Measurements from ENCODE around the gene CBX7. TPM values are rescaled to one million over a fixed set of nuclear protein-coding genes. Genes with fewer than 3 reads are reported as not detected.

CBX7 gene
- total RNA-seq, 2 donors from 2014 or later: 82.7 to 115 TPM

DNA sequence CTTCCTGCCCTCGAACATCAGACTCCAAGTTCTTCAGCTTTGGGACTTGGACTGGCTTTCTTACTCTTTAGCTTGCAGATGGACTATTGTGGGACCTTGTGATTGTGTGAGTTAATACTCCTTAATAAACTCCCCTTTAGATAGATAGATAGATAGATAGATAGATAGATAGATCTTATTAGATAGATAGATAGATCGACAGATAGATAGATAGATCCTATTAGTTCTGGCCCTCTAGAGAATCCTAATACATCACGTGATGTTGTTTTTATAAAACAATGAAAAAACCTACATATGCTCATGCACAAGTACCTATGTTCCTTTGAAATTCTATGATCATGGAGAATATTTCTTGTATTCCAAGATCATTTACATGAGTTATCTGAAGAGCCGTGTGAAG is 31.5 kb downstream of the CBX7 start:
- Histone ChIP-seq H3K36me3 (no peaks in the 10 kb centered on the region), H3K27me3 (replicated peaks; ENCODE audit: insufficient read depth) (no peaks in the 10 kb centered on the region), H3K4me3 (no peak overlapping the region), H3K4me1 (replicated peaks) (no peaks in the 10 kb centered on the region), H3K27ac (no peak overlapping the region), H3K9me3 (no peaks in the 10 kb centered on the region)
- no peak for TF ChIP-seq POLR2A (IDR thresholded peaks at IDR 0.05)
- TF ChIP-seq POLR2AphosphoS5 (IDR thresholded peaks at IDR 0.05): no peak
- DNase-seq (ENCODE audit: low spot score): no peak
- WGBS: 93% methylated on average over 4 of the region's 4 CpGs
- intact Hi-C loops (cut with DNase I): loop anchor here (10.0 kb wide), 3 partner anchors 106 to 356 kb away; partner anchors contain the start of gene APOBEC3C

DNA sequence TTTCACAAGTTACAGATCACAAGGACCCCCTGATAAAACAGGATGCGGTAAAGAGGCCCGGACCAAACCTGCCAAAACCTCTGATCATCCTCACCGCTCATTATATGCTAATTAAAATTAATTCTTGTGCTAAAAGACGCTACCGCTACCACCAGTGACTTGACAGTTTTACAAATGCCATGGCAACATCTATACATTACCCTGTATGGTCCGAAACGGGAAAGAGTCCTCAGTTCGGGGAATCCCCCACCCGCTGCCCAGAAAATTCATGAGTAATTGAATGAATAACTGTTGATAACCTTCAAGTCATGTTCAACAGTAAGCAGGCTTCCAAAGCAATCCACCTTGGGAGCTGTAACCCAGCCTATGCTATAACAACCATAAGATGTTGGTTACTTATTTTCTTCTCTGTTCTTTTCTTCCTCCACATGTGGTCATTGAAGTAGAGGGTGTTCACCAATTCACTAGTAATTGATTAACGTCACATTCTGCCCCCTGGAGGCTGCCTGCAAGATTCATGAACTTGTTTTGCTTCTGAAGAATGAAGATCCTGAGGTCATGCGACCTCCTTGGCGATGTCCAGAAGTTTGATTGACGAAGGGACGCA is 34.8 kb downstream of the CBX7 start:
- intact Hi-C loops (cut with DNase I): no loop called here
- no peaks in the 10 kb centered on the region for H3K27me3 ChIP-seq (replicated peaks; ENCODE audit: insufficient read depth)
- TF ChIP-seq POLR2A (IDR thresholded peaks at IDR 0.05) (no peak), POLR2AphosphoS5 (IDR thresholded peaks at IDR 0.05) (peak; percentile 13)
- TF ChIP-seq, protein P1, sequence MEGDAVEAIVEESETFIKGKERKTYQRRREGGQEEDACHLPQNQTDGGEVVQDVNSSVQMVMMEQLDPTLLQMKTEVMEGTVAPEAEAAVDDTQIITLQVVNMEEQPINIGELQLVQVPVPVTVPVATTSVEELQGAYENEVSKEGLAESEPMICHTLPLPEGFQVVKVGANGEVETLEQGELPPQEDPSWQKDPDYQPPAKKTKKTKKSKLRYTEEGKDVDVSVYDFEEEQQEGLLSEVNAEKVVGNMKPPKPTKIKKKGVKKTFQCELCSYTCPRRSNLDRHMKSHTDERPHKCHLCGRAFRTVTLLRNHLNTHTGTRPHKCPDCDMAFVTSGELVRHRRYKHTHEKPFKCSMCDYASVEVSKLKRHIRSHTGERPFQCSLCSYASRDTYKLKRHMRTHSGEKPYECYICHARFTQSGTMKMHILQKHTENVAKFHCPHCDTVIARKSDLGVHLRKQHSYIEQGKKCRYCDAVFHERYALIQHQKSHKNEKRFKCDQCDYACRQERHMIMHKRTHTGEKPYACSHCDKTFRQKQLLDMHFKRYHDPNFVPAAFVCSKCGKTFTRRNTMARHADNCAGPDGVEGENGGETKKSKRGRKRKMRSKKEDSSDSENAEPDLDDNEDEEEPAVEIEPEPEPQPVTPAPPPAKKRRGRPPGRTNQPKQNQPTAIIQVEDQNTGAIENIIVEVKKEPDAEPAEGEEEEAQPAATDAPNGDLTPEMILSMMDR (IDR thresholded peaks at IDR 0.05): peak in 3 of 4 experiments; percentile 38 to 65 (median 50)
- WGBS: 69% methylated on average over 14 of the region's 14 CpGs
- DNase-seq (ENCODE audit: low spot score): peak; percentile 36
- H3K9me3 ChIP-seq: no peaks in the 10 kb centered on the region
- no peak overlapping the region for H3K4me3 ChIP-seq
- no peaks in the 10 kb centered on the region for H3K4me1 ChIP-seq (replicated peaks)
- H3K27ac ChIP-seq: no peak overlapping the region
- H3K36me3 ChIP-seq: no peaks in the 10 kb centered on the region

DNA sequence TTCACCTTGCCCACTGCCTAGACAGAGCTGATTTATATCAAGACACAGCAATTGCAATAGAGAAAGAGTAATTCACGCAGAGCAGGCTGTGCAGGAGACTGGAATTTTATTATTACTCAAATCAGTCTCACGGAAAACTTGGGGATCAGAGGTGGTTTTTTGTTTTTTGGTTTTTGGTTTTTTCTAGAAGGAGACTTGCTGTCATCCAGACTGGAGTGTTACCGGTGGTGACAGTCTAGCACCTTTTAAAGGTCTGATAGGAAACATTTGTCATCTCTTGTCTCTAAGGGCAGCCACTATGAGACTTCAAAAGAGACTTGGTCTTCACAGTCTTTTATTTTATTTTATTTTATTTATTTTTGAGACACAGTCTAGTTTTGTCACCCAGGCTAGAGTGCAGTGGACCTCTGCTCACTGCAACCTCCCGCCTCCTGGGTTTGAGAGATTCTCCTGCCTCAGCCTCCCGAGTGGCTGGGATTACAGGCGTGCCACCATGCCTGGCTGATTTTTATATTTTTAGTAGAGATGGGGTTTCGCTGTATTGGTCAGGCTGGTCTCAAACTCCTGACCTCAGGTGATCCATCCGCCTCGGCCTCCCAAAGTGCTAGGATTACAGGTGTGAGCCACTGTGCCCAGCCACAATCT is 36.4 kb downstream of the CBX7 start:
- TF ChIP-seq POLR2A (IDR thresholded peaks at IDR 0.05) (no peak), POLR2AphosphoS5 (IDR thresholded peaks at IDR 0.05) (no peak)
- TF ChIP-seq, protein P1 (IDR thresholded peaks at IDR 0.05): no peak
- Histone ChIP-seq H3K27ac (no peak overlapping the region), H3K4me3 (no peak overlapping the region), H3K4me1 (replicated peaks) (no peaks in the 10 kb centered on the region), H3K27me3 (replicated peaks; ENCODE audit: insufficient read depth) (no peaks in the 10 kb centered on the region), H3K36me3 (no peaks in the 10 kb centered on the region), H3K9me3 (no peaks in the 10 kb centered on the region)
- DNase-seq (ENCODE audit: low spot score): no peak
- intact Hi-C loops (cut with DNase I): no loop called here
- 95% methylated on average over 9 of the region's 9 CpGs for WGBS

DNA sequence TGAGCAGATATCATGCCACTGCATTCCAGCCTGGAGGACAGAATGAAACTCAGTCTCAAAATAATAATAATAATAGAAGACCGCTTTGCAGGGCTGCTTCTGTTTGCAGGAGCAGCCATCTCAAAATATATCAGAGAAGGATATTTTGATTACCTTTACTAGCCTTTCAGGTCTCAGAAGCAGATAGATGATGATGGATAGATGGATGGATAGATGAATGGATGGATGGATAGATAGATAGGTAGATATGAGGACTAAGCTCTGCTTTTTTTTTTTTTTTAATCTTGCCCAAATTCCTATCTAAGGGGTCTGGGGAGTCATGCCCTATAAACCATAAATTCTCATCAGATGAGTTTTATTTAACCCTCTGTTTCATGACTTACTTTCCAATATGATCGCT is 36.9 kb downstream of the CBX7 start:
- TF ChIP-seq POLR2A (IDR thresholded peaks at IDR 0.05): no peak
- no peak for TF ChIP-seq POLR2AphosphoS5 (IDR thresholded peaks at IDR 0.05)
- TF ChIP-seq, protein P1 (IDR thresholded peaks at IDR 0.05): no peak
- Histone ChIP-seq H3K36me3 (no peaks in the 10 kb centered on the region), H3K9me3 (no peaks in the 10 kb centered on the region), H3K4me1 (replicated peaks) (no peaks in the 10 kb centered on the region), H3K27ac (no peak overlapping the region), H3K27me3 (replicated peaks; ENCODE audit: insufficient read depth) (no peaks in the 10 kb centered on the region), H3K4me3 (no peak overlapping the region)
- 91% methylated on average over 2 of the region's 2 CpGs for WGBS
- intact Hi-C loops (cut with DNase I): no loop called here
- no peak for DNase-seq (ENCODE audit: low spot score)

DNA sequence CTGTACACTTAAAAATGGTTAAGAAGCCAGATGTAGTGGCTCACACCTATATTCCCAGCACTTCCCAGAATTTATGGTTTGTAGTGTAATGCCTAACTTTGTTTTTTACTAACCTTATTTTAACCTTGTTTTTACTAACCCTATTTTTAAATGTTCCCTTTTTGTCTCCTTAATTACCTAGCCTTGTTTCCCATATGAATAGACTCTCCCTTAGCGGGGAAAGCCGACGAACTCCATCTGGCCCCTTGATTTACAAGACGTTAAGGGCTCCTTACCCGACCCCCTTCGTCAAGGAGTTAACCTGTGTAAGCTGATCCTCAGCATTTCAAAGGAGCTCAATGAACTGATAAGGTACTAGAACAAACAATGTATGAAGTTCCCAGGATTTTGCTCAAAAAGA is 38.4 kb downstream of the CBX7 start:
- Histone ChIP-seq H3K4me3 (no peak overlapping the region), H3K27me3 (replicated peaks; ENCODE audit: insufficient read depth) (no peaks in the 10 kb centered on the region), H3K9me3 (no peaks in the 10 kb centered on the region), H3K27ac (no peak overlapping the region), H3K36me3 (no peaks in the 10 kb centered on the region), H3K4me1 (replicated peaks) (no peaks in the 10 kb centered on the region)
- WGBS: 47% methylated on average over 6 of the region's 6 CpGs
- DNase-seq (ENCODE audit: low spot score): no peak
- intact Hi-C loops (cut with DNase I): no loop called here
- TF ChIP-seq POLR2AphosphoS5 (IDR thresholded peaks at IDR 0.05): no peak
- no peak for TF ChIP-seq POLR2A (IDR thresholded peaks at IDR 0.05)
- TF ChIP-seq, protein P1 (IDR thresholded peaks at IDR 0.05): no peak
